HFFc6 (cell line): ENCODE measurements around the gene PIR. TPM values are rescaled to one million over a fixed set of nuclear protein-coding genes. Genes with fewer than 3 reads are reported as not detected.

Experiments used
- DNase-seq: peaks from one replicate; pipeline ENCODE4 v3.0.0-alpha.2; 2018
- H3K27ac Mint-ChIP-seq: 2 replicates; pipeline ENCODE4 v1.8.0; 2020; ENCODE audit warnings: mild to moderate bottlenecking, mixed read lengths
- H3K27me3 Mint-ChIP-seq: 2 replicates; pipeline ENCODE4 v1.8.0; 2021; ENCODE audit warnings: mild to moderate bottlenecking, moderate library complexity, mixed read lengths; ENCODE audit not compliant: insufficient read depth
- H3K36me3 Mint-ChIP-seq: 2 replicates; pipeline ENCODE4 v1.8.0; 2021; ENCODE audit warnings: low read depth, mixed read lengths
- H3K4me1 Mint-ChIP-seq: 2 replicates; pipeline ENCODE4 v1.8.0; 2020; ENCODE audit warnings: low read depth, mixed read lengths
- H3K4me3 Mint-ChIP-seq: 2 replicates; pipeline ENCODE4 v1.8.0; 2020; ENCODE audit warnings: mild to moderate bottlenecking, moderate library complexity, mixed read lengths
- H3K9me3 Mint-ChIP-seq: 2 replicates; pipeline ENCODE4 v1.8.0; 2020; ENCODE audit warnings: mild to moderate bottlenecking, mixed read lengths
- CTCF ChIP-seq: fragments of 200-600 bp; sonication (generic); IDR thresholded peaks from 2 replicates; pipeline ENCODE4 v1.5.0; 2021; ENCODE audit warnings: antibody characterized with exemption, mild to moderate bottlenecking
- total RNA-seq, 6 experiments: library from RNA; stranded (reverse); fragmentation: NEBNext Ultra II Directional; extraction: Animal tissue kit (Norgen Biotek cat#: 25700); gene quantifications; 2 replicates in 1 of 6; 3 replicates in 5 of 6; pipeline ENCODE4 v1.2.3, GENCODE V29; 2021

PIR gene
- total RNA-seq, 6 experiments from 2014 or later: 4.3 to 8.8 (median 6.7) TPM

- H3K36me3 Mint-ChIP-seq: no peaks in the 10 kb centered on the region
- H3K4me1 Mint-ChIP-seq: peaks cover 20% of the 10 kb centered on the region
- H3K27ac Mint-ChIP-seq: no peak overlapping the region
- no peak overlapping the region for H3K4me3 Mint-ChIP-seq
- no peaks in the 10 kb centered on the region for H3K9me3 Mint-ChIP-seq
- no peaks in the 10 kb centered on the region for H3K27me3 Mint-ChIP-seq
- TF ChIP-seq CTCF: no peak
- no peak for DNase-seq
These were observed 41.2 kb downstream of the PIR start for GRCh38 chrX:15451913-15452312.

- no peaks in the 10 kb centered on the region; the same call in 1 of the 2 replicates for H3K36me3 Mint-ChIP-seq
- TF ChIP-seq CTCF: no peak
- peaks cover 20% of the 10 kb centered on the region for H3K4me1 Mint-ChIP-seq
- no peaks in the 10 kb centered on the region for H3K9me3 Mint-ChIP-seq
- H3K27me3 Mint-ChIP-seq: no peaks in the 10 kb centered on the region
- DNase-seq: peak; percentile 30
- no peak overlapping the region for H3K4me3 Mint-ChIP-seq
- no peak overlapping the region for H3K27ac Mint-ChIP-seq
These were observed 45.0 kb downstream of the PIR start for GRCh38 chrX:15448010-15448639.

- Mint-ChIP-seq H3K9me3 (no peaks in the 10 kb centered on the region), H3K4me3 (no peak overlapping the region), H3K27me3 (no peaks in the 10 kb centered on the region; the same call in none of the 2 replicates), H3K4me1 (no peaks in the 10 kb centered on the region), H3K27ac (no peak overlapping the region), H3K36me3 (no peaks in the 10 kb centered on the region; the same call in 1 of the 2 replicates)
- TF ChIP-seq CTCF: no peak
- DNase-seq: no peak
These were observed 51.7 kb downstream of the PIR start for GRCh38 chrX:15441464-15441863.

GRCh38 chrX:15438332-15438731, 54.8 kb downstream of the PIR start:
- H3K4me1 Mint-ChIP-seq: no peaks in the 10 kb centered on the region
- H3K27ac Mint-ChIP-seq: no peak overlapping the region
- H3K4me3 Mint-ChIP-seq: no peak overlapping the region
- no peak for DNase-seq
- TF ChIP-seq CTCF: no peak
- no peaks in the 10 kb centered on the region for H3K9me3 Mint-ChIP-seq
- H3K27me3 Mint-ChIP-seq: no peaks in the 10 kb centered on the region; the same call in none of the 2 replicates
- H3K36me3 Mint-ChIP-seq: no peaks in the 10 kb centered on the region

- no peaks in the 10 kb centered on the region for H3K36me3 Mint-ChIP-seq
- DNase-seq: no peak
- no peak overlapping the region for H3K4me3 Mint-ChIP-seq
- H3K27me3 Mint-ChIP-seq: no peaks in the 10 kb centered on the region; the same call in none of the 2 replicates
- no peaks in the 10 kb centered on the region for H3K4me1 Mint-ChIP-seq
- TF ChIP-seq CTCF: no peak
- H3K27ac Mint-ChIP-seq: no peak overlapping the region
- H3K9me3 Mint-ChIP-seq: no peaks in the 10 kb centered on the region
These were observed 55.4 kb downstream of the PIR start for GRCh38 chrX:15437724-15438123.
